NCI-H2107 (cell line): ENCODE data around the gene IL1R1.

Experiments
- DNase-seq: peaks from one replicate; lab custom pipeline; 2025; lab: John Stamatoyannopoulos, UW

The IL1R1 gene

DNA sequence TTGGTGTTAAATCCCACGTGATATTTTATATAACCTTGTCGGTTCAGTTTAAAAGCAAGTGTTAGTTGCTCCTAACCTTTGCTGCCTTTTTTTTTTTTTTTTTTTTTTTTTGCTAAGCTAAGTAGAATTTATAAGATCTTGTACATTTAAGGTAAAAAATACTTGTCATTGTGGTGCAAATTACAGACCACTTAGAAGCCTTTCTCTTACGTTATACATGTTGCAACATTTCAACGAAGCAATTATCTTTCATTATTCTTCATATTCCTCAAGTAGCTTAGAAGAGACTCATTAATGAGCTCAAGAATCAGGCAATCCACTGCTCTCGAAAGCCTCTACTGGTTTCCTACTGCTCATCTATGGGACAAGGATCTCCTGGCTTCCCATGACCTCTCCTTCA is 29.4 kb downstream of the IL1R1 start:
- DNase-seq = no peak

DNA sequence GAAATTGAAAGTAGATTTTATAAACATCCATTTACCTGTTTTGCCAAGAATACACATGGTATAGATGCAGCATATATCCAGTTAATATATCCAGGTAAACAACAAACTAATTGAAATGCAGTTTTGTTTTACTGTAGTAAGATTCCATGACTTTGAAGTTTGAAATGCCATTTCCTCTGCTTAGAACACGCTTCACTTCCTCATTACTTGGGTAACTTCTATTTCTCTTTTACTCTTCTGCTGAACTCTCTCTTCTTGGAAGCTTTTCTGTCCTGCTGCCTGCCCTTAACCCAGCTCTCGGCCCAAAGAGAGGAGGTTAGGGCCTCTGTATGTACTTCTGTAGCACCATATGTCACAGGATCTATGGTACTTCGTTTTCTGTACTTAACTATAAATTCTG is 30.2 kb downstream of the IL1R1 start:
- no peak for DNase-seq

GRCh38 chr2:102176172-102176571 is 33.6 kb downstream of the IL1R1 start:
- DNase-seq = no peak

DNA sequence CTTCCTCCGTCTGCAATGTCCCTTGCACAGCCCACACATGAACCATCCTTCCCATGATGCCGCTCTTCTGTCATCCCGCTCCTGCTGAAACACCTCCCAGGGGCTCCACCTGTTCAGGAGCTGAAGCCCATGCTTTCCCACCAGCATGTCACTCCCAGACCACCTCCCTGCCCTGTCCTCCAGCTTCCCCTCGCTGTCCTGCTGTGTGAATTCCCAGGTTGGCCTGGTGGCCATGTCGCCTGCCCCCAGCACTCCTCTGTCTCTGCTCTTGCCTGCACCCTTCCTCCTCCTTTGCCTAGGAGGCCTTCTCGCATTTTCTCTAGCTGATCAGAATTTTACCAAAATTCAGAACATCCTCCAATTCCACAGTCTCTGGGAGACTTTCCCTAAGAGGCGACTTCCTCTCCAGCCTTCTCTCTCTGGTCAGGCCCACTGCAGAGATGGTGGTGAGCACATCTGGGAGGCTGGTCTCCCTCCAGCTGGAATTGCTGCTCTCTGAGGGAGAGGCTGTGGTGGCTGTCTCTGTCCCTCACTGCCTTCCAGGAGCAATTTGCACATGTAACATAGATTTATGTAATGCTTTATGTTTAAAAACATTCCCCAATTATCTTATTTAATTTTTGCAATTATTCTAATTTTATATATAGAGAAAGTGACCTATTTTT is 35.4 kb downstream of the IL1R1 start:
- no peak for DNase-seq

DNA sequence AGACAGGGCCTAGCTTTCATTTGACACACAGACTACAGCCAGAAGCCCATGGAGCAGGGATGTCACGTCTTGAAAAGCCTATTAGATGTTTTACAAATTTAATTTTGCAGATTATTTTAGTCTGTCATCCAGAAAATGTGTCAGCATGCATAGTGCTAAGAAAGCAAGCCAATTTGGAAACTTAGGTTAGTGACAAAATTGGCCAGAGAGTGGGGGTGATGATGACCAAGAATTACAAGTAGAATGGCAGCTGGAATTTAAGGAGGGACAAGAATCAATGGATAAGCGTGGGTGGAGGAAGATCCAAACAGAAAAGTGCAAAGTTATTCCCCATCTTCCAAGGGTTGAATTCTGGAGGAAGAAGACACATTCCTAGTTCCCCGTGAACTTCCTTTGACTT is 36.5 kb downstream of the IL1R1 start:
- no peak for DNase-seq

- no peak for DNase-seq
These were observed 37.5 kb downstream of the IL1R1 start for GRCh38 chr2:102179788-102180686.

DNA sequence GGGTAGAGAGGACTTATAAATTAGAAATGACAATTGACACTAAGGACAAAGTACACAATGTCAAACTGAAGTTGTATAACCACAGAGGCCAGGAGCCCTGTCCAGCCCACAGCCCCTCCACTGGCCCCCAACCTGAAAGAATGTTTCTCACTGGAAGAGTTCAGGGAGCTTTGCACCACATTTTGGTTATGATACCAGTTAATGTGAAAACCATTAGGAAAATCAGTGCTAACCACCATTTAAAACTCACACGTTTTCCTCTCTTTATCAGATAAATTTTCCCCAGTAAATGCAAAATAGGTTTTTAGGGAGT is 38.1 kb downstream of the IL1R1 start:
- DNase-seq = no peak

- no peak for DNase-seq
These were observed 38.8 kb downstream of the IL1R1 start for GRCh38 chr2:102181376-102181775.

DNA sequence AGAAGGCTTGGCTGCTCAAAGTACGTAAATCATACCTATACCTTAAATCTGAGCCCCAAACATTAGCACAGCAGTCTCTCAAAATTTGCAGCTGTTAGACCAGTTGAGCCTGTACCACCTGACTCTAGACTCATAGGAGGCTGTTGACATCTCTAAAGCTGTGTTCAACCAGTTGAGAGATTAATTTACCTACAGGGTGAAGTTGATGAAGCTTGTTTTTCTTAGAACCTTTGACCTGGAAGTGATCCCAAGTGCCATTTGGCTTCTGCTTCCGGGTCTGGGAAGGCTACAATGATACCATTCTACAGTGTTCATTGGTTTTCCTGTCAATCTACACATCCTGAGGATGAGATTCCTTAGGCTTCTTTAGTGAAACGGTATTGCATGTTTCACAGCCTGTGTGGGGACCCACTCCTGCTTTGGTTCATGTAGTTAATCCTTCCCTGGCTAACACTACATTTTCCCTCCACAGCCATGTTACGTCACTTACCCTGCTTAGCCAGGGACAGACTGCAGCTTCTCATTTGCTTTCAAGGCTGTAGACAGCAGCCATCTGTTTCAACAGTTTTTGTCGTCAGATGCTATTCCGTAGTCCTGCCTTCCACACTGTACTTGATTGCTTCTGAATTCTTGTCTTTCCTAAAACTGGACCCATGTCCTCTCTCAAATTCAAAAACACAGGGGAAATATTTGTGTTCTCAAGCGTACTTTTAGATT is 39.5 kb downstream of the IL1R1 start:
- DNase-seq = no peak

DNA sequence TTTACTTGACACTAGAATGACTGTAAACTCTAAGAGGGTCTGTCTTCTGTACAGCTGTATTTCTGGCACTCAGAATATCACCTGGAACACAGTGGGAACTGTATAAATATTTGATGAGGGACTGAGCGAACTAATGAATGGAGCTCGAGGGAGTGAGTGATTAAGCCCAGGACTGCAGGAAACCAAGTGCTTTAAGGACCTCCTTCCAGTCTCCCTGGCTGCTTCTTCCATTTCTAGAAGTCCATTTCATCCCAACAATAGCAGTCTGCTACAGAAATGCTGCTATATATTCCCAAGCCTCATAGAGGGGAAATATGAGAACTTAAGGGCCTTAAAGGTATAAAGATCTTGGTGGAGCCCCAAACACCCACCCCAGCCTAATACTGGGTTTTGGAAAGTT is 41.5 kb downstream of the IL1R1 start:
- DNase-seq = no peak

- DNase-seq = no peak
These were observed 42.0 kb downstream of the IL1R1 start for GRCh38 chr2:102184568-102184967.

- DNase-seq = no peak
These were observed 42.8 kb downstream of the IL1R1 start for GRCh38 chr2:102185347-102185746.

DNA sequence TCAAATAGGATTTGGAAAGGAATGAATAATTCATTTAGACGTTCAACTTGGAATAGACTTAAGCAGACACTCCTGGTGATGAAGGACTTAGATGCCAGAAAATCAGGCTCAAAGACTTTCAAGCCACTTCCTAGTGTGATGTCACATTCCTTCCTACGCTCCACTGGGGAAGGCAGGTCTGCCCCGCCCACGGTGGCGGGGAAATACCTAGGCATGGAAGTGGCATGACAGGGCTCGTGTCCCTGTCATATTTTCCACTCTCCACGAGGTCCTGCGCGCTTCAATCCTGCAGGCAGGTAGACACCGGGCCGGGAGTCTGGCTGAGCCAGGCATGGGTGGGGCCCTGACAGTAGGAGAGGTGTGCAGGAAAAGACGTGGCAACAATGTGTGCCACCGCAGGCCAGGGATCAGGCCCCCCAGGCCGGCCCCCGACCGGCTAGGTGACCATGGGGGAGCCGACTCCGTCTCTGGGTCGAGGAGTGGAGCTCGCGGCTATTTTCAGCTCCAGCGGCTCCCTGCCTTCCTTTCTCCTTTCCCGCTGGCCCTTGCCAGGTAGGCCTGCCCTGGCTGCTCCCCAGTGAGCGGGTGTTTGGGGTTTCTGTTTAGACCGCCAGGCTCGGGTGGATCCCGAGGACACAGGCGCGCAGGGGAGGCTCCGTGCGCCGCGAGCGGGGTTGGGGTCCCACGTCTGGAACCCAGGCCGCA is 44.4 kb downstream of the IL1R1 start, which contains the start of gene IL1RL2:
Gene IL1RL2, plus strand, starts transcription at position 233 of the 705 bp plus-strand sequence. CDS start 845 bp downstream, outside the sequence.
- no peak for DNase-seq

GRCh38 chr2:102187496-102188150 is 45.1 kb downstream of the IL1R1 start:
- no peak for DNase-seq

- no peak for DNase-seq
These were observed 48.0 kb downstream of the IL1R1 start for GRCh38 chr2:102190430-102191107.

- no peak for DNase-seq
These were observed 49.0 kb downstream of the IL1R1 start for GRCh38 chr2:102191501-102191900.

- no peak for DNase-seq
These were observed 50.5 kb downstream of the IL1R1 start for GRCh38 chr2:102193074-102193473.

DNA sequence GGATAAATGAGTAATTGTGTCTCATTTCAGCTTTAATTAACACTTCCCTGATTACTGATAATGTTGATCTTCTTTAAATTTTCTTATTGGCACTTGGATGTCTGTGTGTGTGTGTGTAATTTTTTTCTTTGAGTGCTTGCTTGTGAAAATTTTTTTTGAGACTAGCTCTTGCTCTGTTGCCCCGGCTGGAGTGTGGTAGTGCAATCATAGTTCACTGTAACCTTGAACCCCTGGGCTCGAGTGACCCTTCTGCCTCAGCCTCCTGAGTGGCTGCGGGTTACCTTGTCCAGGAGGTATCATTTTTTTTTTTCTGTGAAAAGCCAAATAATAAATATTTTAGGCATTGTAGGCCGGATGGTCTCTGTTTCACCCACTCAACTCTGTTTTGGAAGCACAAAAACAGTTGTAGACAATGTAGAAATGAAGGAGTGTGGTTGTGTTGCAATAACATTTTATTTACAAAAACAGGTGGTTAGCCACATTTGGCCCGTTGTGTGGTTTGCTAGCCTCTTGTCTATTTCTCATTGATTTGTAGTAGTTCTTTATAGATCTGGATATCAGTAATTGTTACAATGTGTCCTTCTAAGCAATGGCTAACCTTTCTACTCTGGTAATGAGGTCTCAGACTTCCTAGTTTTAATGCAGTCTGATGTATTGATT is 52.2 kb downstream of the IL1R1 start:
- DNase-seq = no peak

GRCh38 chr2:102197389-102198137 is 55.0 kb downstream of the IL1R1 start:
- no peak for DNase-seq

DNA sequence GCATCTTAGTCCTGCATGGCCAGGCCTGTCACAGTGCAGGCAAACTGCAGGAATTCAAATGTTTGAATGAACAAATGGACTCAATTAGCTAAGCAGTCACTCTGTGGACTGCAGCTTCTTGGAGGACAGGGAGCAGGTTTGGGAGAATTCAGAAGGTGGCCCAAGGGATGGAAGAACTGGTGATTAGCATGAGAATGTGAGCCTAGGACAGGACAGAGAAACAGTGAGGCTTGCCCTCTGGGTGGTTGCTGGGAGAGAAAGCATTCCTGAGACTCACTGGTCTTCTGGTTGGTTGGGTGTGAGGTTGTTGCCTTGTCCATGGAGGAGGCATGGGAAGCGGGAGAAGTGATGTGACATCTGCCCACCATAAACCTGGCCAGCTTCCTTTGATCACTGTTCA is 58.0 kb downstream of the IL1R1 start:
- DNase-seq = no peak
